Neural cell (in vitro differentiated cells): ENCODE results near the gene LRRC2. TPM values are rescaled to one million over a fixed set of nuclear protein-coding genes. Genes with fewer than 3 reads are reported as not detected.

Experiments used
- H2AFZ ChIP-seq: fragments of 200-600, 300-800 bp; sonication (generic), shearing (Covaris generic); 2 replicates; pipeline ENCODE4 v1.6.0; 2014; ENCODE audit warnings: low read depth, mild to moderate bottlenecking, antibody characterized with exemption, low read length, moderate library complexity
- H3F3A ChIP-seq: fragments of 200-600 bp; shearing (Covaris generic); 2 replicates; pipeline ENCODE4 v1.6.1; 2016; ENCODE audit warnings: mild to moderate bottlenecking, moderate library complexity, mixed read lengths, antibody characterized with exemption, low read length; ENCODE audit not compliant: insufficient read depth, poor library complexity, severe bottlenecking
- H3K27ac ChIP-seq: fragments of 200-600, 300-800 bp; sonication (generic), shearing (Covaris generic); 2 replicates; pipeline ENCODE4 v1.5.1; 2014; ENCODE audit warnings: mild to moderate bottlenecking, low read length, moderate library complexity
- H3K27me3 ChIP-seq: fragments of 300-800, 200-600 bp; sonication (generic), shearing (Covaris generic); 2 replicates; pipeline ENCODE4 v1.6.0; 2014; ENCODE audit warnings: mild to moderate bottlenecking, low read depth, low read length, moderate library complexity; ENCODE audit not compliant: insufficient read depth
- H3K36me3 ChIP-seq: fragments of 300-800, 200-600 bp; sonication (generic), shearing (Covaris generic); 2 replicates; pipeline ENCODE4 v1.5.1; 2014; ENCODE audit warnings: mild to moderate bottlenecking, antibody characterized with exemption, low read length, moderate library complexity; ENCODE audit not compliant: insufficient read depth
- H3K4me2 ChIP-seq: fragments of 300-800, 200-600 bp; sonication (generic), shearing (Covaris generic); 2 replicates; pipeline ENCODE4 v1.6.0; 2014; ENCODE audit warnings: mild to moderate bottlenecking, low read length
- H3K4me3 ChIP-seq: fragments of 300-800, 200-600 bp; sonication (generic), shearing (Covaris generic); 2 replicates; pipeline ENCODE4 v1.5.1; 2014; ENCODE audit warnings: mild to moderate bottlenecking, low read length, moderate library complexity
- H3K79me2 ChIP-seq: fragments of 200-600 bp; shearing (Covaris generic); replicated peaks from 2 replicates; pipeline ENCODE4 v1.6.0; 2014; ENCODE audit warnings: mild to moderate bottlenecking, low read length, moderate library complexity; ENCODE audit not compliant: insufficient read depth
- H3K9ac ChIP-seq: fragments of 300-800, 200-600 bp; sonication (generic), shearing (Covaris generic); 2 replicates; pipeline ENCODE4 v1.6.1; 2016; ENCODE audit warnings: mild to moderate bottlenecking, low read length, mixed read lengths
- H3K9me2 ChIP-seq: fragments of 200-600 bp; shearing (Covaris generic); 2 replicates; pipeline ENCODE4 v1.6.1; 2016; ENCODE audit warnings: mild to moderate bottlenecking, low read length, mixed read lengths; ENCODE audit not compliant: insufficient read depth
- H3K9me3 ChIP-seq: fragments of 200-600, 300-800 bp; sonication (generic), shearing (Covaris generic); 2 replicates; pipeline ENCODE4 v1.6.1; 2016; ENCODE audit warnings: mild to moderate bottlenecking, mixed run types, low read length, moderate library complexity, mixed read lengths
- H4K20me1 ChIP-seq: fragments of 200-600 bp; shearing (Covaris generic); 2 replicates; pipeline ENCODE4 v1.6.1; 2016; ENCODE audit warnings: mild to moderate bottlenecking, mixed run types; ENCODE audit not compliant: insufficient read depth
- EP300 ChIP-seq: fragments of 450-650 bp; conservative IDR thresholded peaks from 2 replicates; pipeline ENCODE4 v1.6.1; 2014; ENCODE audit warnings: antibody characterized with exemption, mild to moderate bottlenecking, moderate library complexity; ENCODE audit not compliant: poor library complexity, severe bottlenecking
- EZH2 ChIP-seq: fragments of 200-600, 300-800 bp; shearing (Covaris generic), sonication (generic); IDR thresholded peaks from 2 replicates; pipeline ENCODE4 v1.6.1; 2014; ENCODE audit warnings: antibody characterized with exemption, low read length, borderline replicate concordance, mild to moderate bottlenecking; ENCODE audit not compliant: insufficient read depth, poor library complexity, severe bottlenecking
- MXI1 ChIP-seq: fragments of 450-650 bp; conservative IDR thresholded peaks from 2 replicates; pipeline ENCODE4 v1.6.1; 2014; ENCODE audit warnings: antibody characterized with exemption, mild to moderate bottlenecking; ENCODE audit not compliant: poor library complexity, severe bottlenecking
- POLR2AphosphoS5 ChIP-seq: IDR thresholded peaks from 2 replicates; pipeline ENCODE4 v1.6.1; 2012
- RAD21 ChIP-seq: fragments of 450-650 bp; conservative IDR thresholded peaks from 2 replicates; pipeline ENCODE4 v1.6.1; 2014; ENCODE audit warnings: antibody characterized with exemption, mild to moderate bottlenecking, moderate library complexity
- SMC3 ChIP-seq: fragments of 450-650 bp; conservative IDR thresholded peaks from 2 replicates; pipeline ENCODE4 v1.6.1; 2014; ENCODE audit warnings: antibody characterized with exemption, mild to moderate bottlenecking, moderate library complexity; ENCODE audit not compliant: poor library complexity
- TAF1 ChIP-seq: IDR thresholded peaks from 2 replicates; pipeline ENCODE4 v1.6.1; 2012; ENCODE audit warnings: low read depth
- polyA plus RNA-seq: library from polyadenylated mRNA; depleted of rRNA; stranded (reverse); fragments of >200 nt; gene quantifications from 2 replicates; pipeline ENCODE4 v1.2.3, GENCODE V29; 2014
- TF ChIP-seq, protein P1 (sequence below): IDR thresholded peaks from 2 replicates; pipeline ENCODE4 v1.6.1; 2012; ENCODE audit warnings: borderline replicate concordance
- TF ChIP-seq, protein P2 (sequence below): fragments of 450-650 bp; IDR thresholded peaks from 2 replicates; pipeline ENCODE4 v1.5.1; 2014; ENCODE audit warnings: antibody characterized with exemption, mild to moderate bottlenecking, moderate library complexity; ENCODE audit not compliant: poor library complexity, severe bottlenecking

LRRC2 gene
- polyA plus RNA-seq, 1 donor from 2014 or later, result not detected

DNA sequence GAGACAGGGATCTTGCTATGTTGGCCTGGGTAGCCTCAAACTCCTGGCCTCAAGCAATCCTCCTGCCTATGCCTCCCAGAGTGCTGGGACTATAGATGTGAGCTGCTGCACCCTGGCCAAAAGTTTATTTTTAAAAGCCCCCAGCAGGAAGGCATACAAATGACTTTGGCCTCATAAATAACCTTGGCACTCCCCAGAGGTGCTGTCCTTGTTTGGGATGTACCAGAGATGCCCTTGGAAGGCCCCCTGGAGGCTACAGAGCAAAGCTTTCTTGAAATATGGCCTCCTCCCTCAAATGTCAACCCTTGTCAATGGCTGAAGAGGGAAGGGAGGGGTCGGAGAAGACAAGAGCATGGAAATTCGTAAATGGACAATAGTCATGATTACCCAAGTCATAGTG lies 82.3 kb downstream of the LRRC2 start:
- Histone ChIP-seq H2AFZ (no peak overlapping the region), H3K9me3 (no peaks in the 10 kb centered on the region), H3K9me2 (no peaks in the 10 kb centered on the region), H3K27me3 (no peaks in the 10 kb centered on the region), H3K27ac (no peak overlapping the region), H3K36me3 (no peaks in the 10 kb centered on the region), H3K4me3 (no peak overlapping the region), H3K4me2 (no peak overlapping the region), H3F3A (no peaks in the 10 kb centered on the region), H4K20me1 (no peaks in the 10 kb centered on the region), H3K9ac (no peak overlapping the region), H3K79me2 (no peaks in the 10 kb centered on the region)
- TF ChIP-seq SMC3, result no peak

DNA sequence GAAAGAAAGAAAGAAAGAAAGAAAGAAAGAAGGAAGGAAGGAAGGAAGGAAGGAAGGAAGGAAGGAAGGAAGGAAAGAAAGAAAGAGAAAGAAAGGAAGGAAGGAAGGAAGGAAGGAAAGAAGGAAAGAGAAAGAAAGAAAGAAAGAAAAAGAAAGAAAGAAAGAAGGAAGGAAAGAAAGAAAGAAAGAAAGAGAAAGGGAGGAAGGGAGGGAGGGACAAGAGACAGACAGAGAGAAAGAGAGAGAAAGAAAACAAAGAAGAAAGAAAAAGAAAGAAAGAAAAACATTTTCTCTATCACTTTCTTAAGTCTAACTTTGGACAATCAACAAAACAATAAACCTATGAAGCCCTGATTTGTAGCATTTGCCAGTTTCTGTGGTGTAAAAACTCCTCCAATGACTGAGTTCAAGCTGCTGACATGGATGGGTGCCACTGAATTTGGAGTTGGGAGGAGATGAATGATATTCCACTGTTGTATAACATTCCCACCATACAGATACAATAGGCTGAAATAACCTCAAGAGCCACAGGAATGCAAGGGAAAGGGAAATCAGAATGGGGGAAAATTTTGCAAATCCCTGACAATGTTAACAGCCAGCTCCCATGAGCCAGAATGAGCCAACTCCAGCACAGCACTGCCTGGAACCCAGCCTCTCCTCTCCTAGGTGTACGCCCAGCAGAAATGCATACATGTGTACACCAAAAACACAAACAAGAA lies 83.3 kb downstream of the LRRC2 start:
- Histone ChIP-seq H3K79me2 (no peaks in the 10 kb centered on the region), H3K9me2 (no peaks in the 10 kb centered on the region), H3F3A (no peaks in the 10 kb centered on the region), H3K9me3 (no peaks in the 10 kb centered on the region), H3K27ac (no peak overlapping the region), H3K36me3 (no peaks in the 10 kb centered on the region), H3K27me3 (no peaks in the 10 kb centered on the region), H4K20me1 (no peaks in the 10 kb centered on the region), H3K9ac (no peak overlapping the region), H3K4me2 (no peak overlapping the region), H2AFZ (no peak overlapping the region), H3K4me3 (no peak overlapping the region)
- TF ChIP-seq EP300, result no peak
- no peak for TF ChIP-seq TAF1
- TF ChIP-seq, protein P1, sequence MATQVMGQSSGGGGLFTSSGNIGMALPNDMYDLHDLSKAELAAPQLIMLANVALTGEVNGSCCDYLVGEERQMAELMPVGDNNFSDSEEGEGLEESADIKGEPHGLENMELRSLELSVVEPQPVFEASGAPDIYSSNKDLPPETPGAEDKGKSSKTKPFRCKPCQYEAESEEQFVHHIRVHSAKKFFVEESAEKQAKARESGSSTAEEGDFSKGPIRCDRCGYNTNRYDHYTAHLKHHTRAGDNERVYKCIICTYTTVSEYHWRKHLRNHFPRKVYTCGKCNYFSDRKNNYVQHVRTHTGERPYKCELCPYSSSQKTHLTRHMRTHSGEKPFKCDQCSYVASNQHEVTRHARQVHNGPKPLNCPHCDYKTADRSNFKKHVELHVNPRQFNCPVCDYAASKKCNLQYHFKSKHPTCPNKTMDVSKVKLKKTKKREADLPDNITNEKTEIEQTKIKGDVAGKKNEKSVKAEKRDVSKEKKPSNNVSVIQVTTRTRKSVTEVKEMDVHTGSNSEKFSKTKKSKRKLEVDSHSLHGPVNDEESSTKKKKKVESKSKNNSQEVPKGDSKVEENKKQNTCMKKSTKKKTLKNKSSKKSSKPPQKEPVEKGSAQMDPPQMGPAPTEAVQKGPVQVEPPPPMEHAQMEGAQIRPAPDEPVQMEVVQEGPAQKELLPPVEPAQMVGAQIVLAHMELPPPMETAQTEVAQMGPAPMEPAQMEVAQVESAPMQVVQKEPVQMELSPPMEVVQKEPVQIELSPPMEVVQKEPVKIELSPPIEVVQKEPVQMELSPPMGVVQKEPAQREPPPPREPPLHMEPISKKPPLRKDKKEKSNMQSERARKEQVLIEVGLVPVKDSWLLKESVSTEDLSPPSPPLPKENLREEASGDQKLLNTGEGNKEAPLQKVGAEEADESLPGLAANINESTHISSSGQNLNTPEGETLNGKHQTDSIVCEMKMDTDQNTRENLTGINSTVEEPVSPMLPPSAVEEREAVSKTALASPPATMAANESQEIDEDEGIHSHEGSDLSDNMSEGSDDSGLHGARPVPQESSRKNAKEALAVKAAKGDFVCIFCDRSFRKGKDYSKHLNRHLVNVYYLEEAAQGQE, result no peak
- TF ChIP-seq, protein P2, sequence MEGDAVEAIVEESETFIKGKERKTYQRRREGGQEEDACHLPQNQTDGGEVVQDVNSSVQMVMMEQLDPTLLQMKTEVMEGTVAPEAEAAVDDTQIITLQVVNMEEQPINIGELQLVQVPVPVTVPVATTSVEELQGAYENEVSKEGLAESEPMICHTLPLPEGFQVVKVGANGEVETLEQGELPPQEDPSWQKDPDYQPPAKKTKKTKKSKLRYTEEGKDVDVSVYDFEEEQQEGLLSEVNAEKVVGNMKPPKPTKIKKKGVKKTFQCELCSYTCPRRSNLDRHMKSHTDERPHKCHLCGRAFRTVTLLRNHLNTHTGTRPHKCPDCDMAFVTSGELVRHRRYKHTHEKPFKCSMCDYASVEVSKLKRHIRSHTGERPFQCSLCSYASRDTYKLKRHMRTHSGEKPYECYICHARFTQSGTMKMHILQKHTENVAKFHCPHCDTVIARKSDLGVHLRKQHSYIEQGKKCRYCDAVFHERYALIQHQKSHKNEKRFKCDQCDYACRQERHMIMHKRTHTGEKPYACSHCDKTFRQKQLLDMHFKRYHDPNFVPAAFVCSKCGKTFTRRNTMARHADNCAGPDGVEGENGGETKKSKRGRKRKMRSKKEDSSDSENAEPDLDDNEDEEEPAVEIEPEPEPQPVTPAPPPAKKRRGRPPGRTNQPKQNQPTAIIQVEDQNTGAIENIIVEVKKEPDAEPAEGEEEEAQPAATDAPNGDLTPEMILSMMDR, result no peak
- no peak for TF ChIP-seq MXI1
- TF ChIP-seq EZH2, result no peak
- TF ChIP-seq SMC3, result no peak
- TF ChIP-seq POLR2AphosphoS5, result no peak
- no peak for TF ChIP-seq RAD21

DNA sequence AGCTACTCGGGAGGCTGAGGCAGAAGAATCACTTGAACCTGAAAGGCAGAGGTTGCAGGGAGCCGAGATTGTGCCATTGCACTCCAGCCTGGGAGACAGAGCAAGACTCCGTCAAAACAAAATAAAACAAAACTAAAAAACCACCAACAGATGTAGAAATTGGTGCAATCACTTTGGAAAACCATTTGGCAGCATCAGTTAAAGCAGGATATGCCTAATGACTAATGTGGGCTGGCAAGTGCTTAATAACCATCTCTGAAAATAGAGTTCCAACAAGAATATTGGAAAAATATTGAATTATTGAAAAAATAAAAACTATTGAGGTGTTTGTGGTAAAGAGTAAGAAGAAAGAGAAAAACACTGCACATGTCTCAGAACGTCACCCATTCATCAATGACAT lies 84.5 kb downstream of the LRRC2 start:
- Histone ChIP-seq H3K9me2 (no peaks in the 10 kb centered on the region), H3K4me2 (no peak overlapping the region), H4K20me1 (no peaks in the 10 kb centered on the region), H3K36me3 (no peaks in the 10 kb centered on the region), H3K9ac (no peak overlapping the region), H3K79me2 (no peaks in the 10 kb centered on the region), H3K4me3 (no peak overlapping the region), H3F3A (no peaks in the 10 kb centered on the region), H2AFZ (no peak overlapping the region), H3K27me3 (no peaks in the 10 kb centered on the region), H3K27ac (no peak overlapping the region), H3K9me3 (no peaks in the 10 kb centered on the region)
- TF ChIP-seq POLR2AphosphoS5 (no peak), TAF1 (no peak), MXI1 (no peak), EZH2 (no peak), SMC3 (no peak), RAD21 (no peak), EP300 (no peak)
- TF ChIP-seq, protein P2, result no peak
- TF ChIP-seq, protein P1, result no peak
